G401 (cell line): Measurements from ENCODE around the gene AMY2A. TPM values are rescaled to one million over a fixed set of nuclear protein-coding genes. Genes with fewer than 3 reads are reported as not detected.

ENCODE experiments used
- total RNA-seq: library from RNA; depleted of rRNA; stranded (reverse); fragments of >200 nt; shearing (Covaris generic); gene quantifications from 2 replicates; pipeline ENCODE4 v1.2.3, GENCODE V29; 2014; rRNA removed

Gene AMY2A
- total RNA-seq, 1 experiment from 2014 or later = not detected

Other genes starting within 250 kb of the AMY2A start
- 6.5 and 25.7 TPM in 2 replicates for gene RNPC3, start 91.7 kb upstream of the AMY2A start, total RNA-seq
- gene AMY2B, start 45.8 kb upstream of the AMY2A start, total RNA-seq = 0.95 TPM in 1 of 2 replicates, not detected in the other
- not detected in 2 replicates for gene AMY1A, start 38.3 kb downstream of the AMY2A start, total RNA-seq
- not detected in 2 replicates for gene AMY1B, start 78.8 kb downstream of the AMY2A start, total RNA-seq
- gene AMY1C, start 132.5 kb downstream of the AMY2A start, total RNA-seq = not detected in 2 replicates